ENCODE measurements around the gene TBCEL.

GRCh38 chr11:121099364-121099763 lies 75.5 kb downstream of the TBCEL start:
- TF ChIP-seq CTCF (conservative IDR thresholded peaks at IDR 0.05 in 1 of 2, IDR thresholded peaks at IDR 0.05 in 1 of 2; ENCODE audit: low read depth in 1 of 2, low read length in 2 of 2), result no peak
- TF ChIP-seq EZH2 (IDR thresholded peaks at IDR 0.05; ENCODE audit: low read length, missing control alignments), result no peak
